T-helper 2 cell treated with Interferon-gamma antibody and Interleukin-4, amounts not matched to agents 5 μg/mL and 100 μg/mL, for 36 hours (primary cell): ENCODE measurements around the gene HLCS.
A peak's percentile ranks its signal among the peaks of the same experiment; 100 is the strongest.

Experiments used
- DNase-seq: peaks from one replicate; pipeline ENCODE4 v3.0.0; 2021; ENCODE audit warnings: low spot score
- H3K27ac Mint-ChIP-seq: one replicate; pipeline ENCODE4 v1.8.0; 2021; ENCODE audit warnings: mild to moderate bottlenecking, mixed read lengths
- H3K27me3 Mint-ChIP-seq: one replicate; pipeline ENCODE4 v1.8.0; 2021; ENCODE audit warnings: low read depth, mixed read lengths
- H3K36me3 Mint-ChIP-seq: one replicate; pipeline ENCODE4 v1.8.0; 2021; ENCODE audit warnings: low read depth, mixed read lengths
- H3K4me1 Mint-ChIP-seq: one replicate; pipeline ENCODE4 v1.8.0; 2021; ENCODE audit warnings: low read depth, mixed read lengths
- H3K4me3 Mint-ChIP-seq: one replicate; pipeline ENCODE4 v1.8.0; 2022; ENCODE audit warnings: mild to moderate bottlenecking, moderate library complexity, mixed read lengths
- H3K9me3 Mint-ChIP-seq: one replicate; pipeline ENCODE4 v1.8.0; 2021; ENCODE audit warnings: mixed read lengths

The HLCS gene

GRCh38 chr21:36881228-36881627 lies 85.2 kb downstream of the HLCS start:
- Mint-ChIP-seq H3K36me3 (peaks cover 11% of the 10 kb centered on the region), H3K9me3 (peaks cover 23% of the 10 kb centered on the region), H3K4me3 (no peak overlapping the region), H3K27me3 (no peaks in the 10 kb centered on the region), H3K27ac (no peak overlapping the region), H3K4me1 (no peaks in the 10 kb centered on the region)
- no peak for DNase-seq

DNA sequence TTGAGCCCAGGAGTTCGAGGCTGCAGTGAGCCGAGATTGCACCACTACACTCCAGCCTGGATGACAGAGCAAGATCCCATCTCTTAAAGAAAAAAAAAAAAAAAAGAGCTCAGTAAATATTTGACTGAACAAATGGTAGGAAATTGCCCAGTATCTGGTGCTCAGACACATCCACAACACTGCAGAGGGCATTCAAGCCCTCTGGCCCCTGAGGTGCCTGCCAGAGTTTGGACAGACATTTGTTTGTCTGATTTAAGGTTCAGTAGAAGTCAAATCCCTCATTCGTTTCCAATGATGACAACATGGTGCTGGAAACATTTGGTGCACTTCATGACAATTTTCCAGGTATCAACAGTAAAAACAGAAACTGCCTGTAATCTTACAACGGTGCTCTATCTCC lies 86.6 kb downstream of the HLCS start:
- no peaks in the 10 kb centered on the region for H3K27me3 Mint-ChIP-seq
- H3K27ac Mint-ChIP-seq = no peak overlapping the region

DNA sequence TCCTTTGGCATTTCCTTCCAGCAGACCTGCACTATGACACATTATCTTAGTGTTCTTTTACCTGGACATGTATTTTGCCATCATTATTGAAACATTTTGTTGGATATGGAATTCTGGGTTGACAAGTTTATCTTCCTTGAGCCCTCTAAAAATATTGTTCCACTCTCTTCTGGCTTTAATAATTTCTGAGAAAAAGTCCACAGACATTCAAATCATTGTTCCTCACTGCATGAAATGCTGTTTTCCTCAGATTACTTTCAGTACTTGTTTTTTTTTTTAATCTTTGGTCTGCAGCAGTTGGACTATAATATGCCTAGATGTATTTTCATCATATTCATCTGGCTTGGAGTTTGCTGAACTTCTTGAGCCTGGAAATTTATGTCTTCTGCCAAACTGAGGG lies 88.7 kb downstream of the HLCS start:
- Mint-ChIP-seq H3K9me3 (peaks cover 8% of the 10 kb centered on the region), H3K36me3 (peaks cover 1% of the 10 kb centered on the region), H3K4me3 (no peak overlapping the region), H3K4me1 (no peaks in the 10 kb centered on the region), H3K27ac (no peak overlapping the region), H3K27me3 (no peaks in the 10 kb centered on the region)
- no peak for DNase-seq

More for the DNA sequence above, 86.6 kb downstream of the HLCS start:
- Mint-ChIP-seq H3K9me3 (peaks cover 23% of the 10 kb centered on the region), H3K36me3 (peaks cover 5% of the 10 kb centered on the region), H3K4me3 (no peak overlapping the region), H3K4me1 (no peaks in the 10 kb centered on the region)
- DNase-seq = no peak

DNA sequence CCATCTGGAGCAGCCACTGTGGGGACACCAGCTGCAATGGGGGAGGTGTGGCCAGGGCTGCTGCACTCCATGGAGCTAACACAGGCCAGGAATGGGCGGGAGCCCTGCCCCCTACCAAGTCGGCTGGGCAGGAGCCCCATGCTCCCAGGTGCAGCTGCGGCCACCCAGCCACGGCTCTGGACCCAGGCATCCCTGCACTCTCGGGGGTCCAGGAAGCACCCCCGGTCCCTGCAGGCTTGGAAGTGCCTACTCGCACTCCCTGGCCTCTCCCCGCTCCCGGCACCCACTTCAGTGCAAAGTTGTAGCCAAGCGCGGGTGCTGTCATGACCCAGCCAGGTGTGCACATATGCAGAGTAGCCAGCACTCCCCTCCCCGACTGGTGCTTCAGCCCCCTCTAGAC lies 91.8 kb downstream of the HLCS start:
- H3K4me3 Mint-ChIP-seq = no peak overlapping the region
- H3K4me1 Mint-ChIP-seq = no peaks in the 10 kb centered on the region
- H3K27me3 Mint-ChIP-seq = no peaks in the 10 kb centered on the region
- H3K36me3 Mint-ChIP-seq = no peaks in the 10 kb centered on the region
- no peak overlapping the region for H3K27ac Mint-ChIP-seq
- H3K9me3 Mint-ChIP-seq = peaks cover 6% of the 10 kb centered on the region
- no peak for DNase-seq

GRCh38 chr21:36873513-36873912 lies 93.0 kb downstream of the HLCS start:
- H3K27me3 Mint-ChIP-seq = no peaks in the 10 kb centered on the region
- no peak for DNase-seq
- no peaks in the 10 kb centered on the region for H3K4me1 Mint-ChIP-seq
- H3K36me3 Mint-ChIP-seq = no peaks in the 10 kb centered on the region
- no peak overlapping the region for H3K4me3 Mint-ChIP-seq
- H3K27ac Mint-ChIP-seq = no peak overlapping the region
- peaks cover 6% of the 10 kb centered on the region for H3K9me3 Mint-ChIP-seq

- no peak overlapping the region for H3K4me3 Mint-ChIP-seq
- DNase-seq = no peak
- H3K27me3 Mint-ChIP-seq = no peaks in the 10 kb centered on the region
- H3K9me3 Mint-ChIP-seq = no peaks in the 10 kb centered on the region
- H3K4me1 Mint-ChIP-seq = peaks cover 7% of the 10 kb centered on the region
- H3K36me3 Mint-ChIP-seq = no peaks in the 10 kb centered on the region
- H3K27ac Mint-ChIP-seq = no peak overlapping the region
Observed at GRCh38 chr21:36867291-36867905, 99.1 kb downstream of the HLCS start.

DNA sequence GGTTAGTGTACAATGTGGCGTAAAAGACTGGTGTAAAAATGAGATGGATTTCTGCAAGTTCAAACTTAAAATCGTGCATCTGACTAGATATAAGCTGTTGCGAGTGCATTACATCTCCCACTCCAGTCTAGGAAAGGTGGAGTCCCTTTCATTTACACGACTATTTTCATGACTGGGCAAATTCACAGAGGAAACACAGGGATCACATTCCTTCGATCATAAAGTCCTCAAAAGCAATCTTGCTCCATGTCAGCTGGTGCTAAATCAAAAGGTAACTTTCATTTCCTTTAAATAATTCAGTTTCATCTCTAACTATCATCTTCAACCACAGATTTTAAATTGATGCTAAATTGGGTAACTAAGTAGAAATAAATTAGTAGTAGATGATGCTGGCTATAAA lies 100.0 kb downstream of the HLCS start:
- Mint-ChIP-seq H3K27ac (no peak overlapping the region), H3K4me3 (no peak overlapping the region), H3K27me3 (no peaks in the 10 kb centered on the region), H3K9me3 (no peaks in the 10 kb centered on the region), H3K36me3 (no peaks in the 10 kb centered on the region), H3K4me1 (peaks cover 12% of the 10 kb centered on the region)
- DNase-seq = no peak

DNA sequence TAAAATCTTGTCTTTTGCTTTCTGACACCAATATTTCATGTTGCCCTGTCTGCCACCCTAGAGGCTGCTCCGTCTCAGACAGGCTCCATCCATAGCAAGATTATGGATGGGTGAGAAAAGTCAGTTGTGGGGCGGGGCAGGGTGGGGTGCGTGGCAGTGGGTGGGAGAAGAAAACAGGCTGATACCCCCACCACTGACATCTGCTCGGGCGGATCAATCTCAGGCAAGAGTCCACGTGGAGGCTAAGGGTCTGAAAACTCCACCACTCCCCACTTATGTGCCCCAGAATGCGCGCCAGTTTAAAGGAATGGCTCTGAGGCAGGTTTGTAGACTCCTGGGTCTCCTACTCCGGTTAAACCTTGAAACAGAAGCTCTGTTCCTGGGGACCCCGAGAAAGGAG lies 101.5 kb downstream of the HLCS start:
- no peaks in the 10 kb centered on the region for H3K9me3 Mint-ChIP-seq
- no peaks in the 10 kb centered on the region for H3K36me3 Mint-ChIP-seq
- H3K4me3 Mint-ChIP-seq = no peak overlapping the region
- no peak overlapping the region for H3K27ac Mint-ChIP-seq
- H3K27me3 Mint-ChIP-seq = no peaks in the 10 kb centered on the region
- peaks cover 17% of the 10 kb centered on the region for H3K4me1 Mint-ChIP-seq
- DNase-seq = no peak

DNA sequence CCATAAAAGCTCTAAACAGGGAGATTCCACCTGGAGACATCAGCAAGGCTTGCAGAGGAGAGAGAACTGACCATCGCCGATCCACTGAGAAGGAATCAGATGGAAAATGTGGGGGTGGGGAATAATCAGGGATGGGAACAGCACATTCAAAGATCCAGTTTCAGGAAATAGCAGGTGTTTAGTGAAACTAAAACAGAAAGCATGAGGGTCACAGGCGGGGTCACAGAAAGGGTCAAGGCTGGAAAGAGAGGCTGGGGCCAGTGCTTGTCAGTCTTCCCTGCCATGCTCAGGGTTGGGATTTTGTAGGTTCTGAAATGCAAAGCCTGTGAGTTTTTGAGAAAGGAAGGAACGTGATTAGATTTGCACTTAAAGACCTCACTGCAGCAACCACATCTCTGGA lies 103.2 kb downstream of the HLCS start:
- Mint-ChIP-seq H3K36me3 (no peaks in the 10 kb centered on the region), H3K4me1 (peaks cover 25% of the 10 kb centered on the region), H3K27ac (no peak overlapping the region), H3K27me3 (no peaks in the 10 kb centered on the region), H3K4me3 (no peak overlapping the region), H3K9me3 (no peaks in the 10 kb centered on the region)
- no peak for DNase-seq

DNA sequence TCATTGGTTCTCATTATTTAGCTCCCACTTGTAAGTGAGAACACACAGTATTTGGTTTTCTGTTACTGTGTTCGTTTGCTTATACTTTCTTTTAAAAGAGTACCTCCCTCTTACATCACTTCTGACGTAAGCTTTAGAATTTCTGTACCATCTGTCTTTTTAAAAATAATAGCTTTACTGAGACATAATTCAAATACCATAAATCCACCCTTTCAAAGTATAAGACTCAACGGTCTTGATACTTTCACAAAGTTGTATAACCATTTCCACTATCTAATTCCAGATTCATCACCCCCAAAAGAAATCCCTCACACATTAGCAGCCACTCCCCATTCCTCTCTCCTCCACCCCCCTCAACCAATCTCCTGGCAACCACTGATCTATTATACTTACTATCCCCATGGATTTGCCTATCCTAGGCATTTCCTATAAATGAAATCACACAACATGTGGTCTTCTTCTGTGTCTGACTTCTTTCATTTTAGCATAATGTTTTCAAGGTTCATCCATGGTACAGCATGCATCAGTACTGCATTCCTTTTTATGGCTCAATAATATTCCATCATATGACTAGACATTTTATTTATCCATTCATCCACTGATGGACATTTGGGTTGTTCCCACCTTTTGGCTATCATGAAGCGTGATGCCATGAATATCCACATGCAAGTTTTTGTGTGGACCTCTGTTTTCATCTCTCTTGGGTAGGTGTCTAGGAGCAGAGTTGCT lies 104.7 kb downstream of the HLCS start:
- no peak overlapping the region for H3K4me3 Mint-ChIP-seq

GRCh38 chr21:36860736-36861594 lies 105.5 kb downstream of the HLCS start:
- peaks cover 25% of the 10 kb centered on the region for H3K4me1 Mint-ChIP-seq
- H3K27me3 Mint-ChIP-seq = no peaks in the 10 kb centered on the region
- DNase-seq = no peak
- H3K27ac Mint-ChIP-seq = no peak overlapping the region
- no peak overlapping the region for H3K4me3 Mint-ChIP-seq
- H3K36me3 Mint-ChIP-seq = no peaks in the 10 kb centered on the region
- H3K9me3 Mint-ChIP-seq = no peaks in the 10 kb centered on the region

More for the DNA sequence above, 104.7 kb downstream of the HLCS start:
- no peak for DNase-seq
- H3K4me1 Mint-ChIP-seq = peaks cover 25% of the 10 kb centered on the region
- peak overlapping the region; percentile 60 for H3K27ac Mint-ChIP-seq
- no peaks in the 10 kb centered on the region for H3K36me3 Mint-ChIP-seq
- H3K9me3 Mint-ChIP-seq = no peaks in the 10 kb centered on the region
- no peaks in the 10 kb centered on the region for H3K27me3 Mint-ChIP-seq

DNA sequence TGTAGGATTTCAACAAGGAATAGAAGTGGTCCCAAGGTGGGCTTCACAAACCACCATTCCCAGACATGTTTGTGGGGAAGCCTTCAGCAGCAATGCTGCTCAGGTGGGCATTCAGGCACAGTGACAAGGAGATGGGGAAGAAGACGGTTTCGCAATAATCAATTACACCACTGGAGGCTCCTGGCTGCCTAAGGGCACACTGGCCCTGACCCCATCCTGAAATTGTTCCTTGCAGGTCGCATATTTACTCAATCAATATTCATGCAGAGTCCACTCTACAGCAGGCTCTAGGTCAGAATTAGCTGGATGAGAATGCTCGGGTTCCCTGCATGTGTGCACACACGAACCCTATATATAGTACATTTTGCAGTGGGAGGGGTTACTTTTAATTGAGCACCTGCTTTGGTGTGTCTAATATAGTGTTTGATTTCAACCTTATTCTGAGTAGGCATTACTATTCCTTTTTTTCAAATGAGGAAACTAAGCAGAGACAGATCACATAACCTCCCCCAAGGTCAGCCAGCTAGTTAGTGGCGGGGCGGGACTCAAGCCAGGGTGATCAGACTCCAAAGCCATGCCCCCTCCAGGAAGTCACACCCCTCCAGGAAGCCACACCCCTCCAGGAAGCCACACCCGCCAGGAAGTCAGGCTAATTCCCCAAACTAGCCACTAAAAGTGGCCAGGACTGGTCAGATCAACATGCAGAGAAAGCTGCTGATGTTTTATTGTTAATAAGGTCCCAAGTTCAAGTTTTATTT lies 106.5 kb downstream of the HLCS start:
- peak overlapping the region; percentile 37 for H3K4me3 Mint-ChIP-seq
- peaks cover 25% of the 10 kb centered on the region for H3K4me1 Mint-ChIP-seq
- H3K27ac Mint-ChIP-seq = peak overlapping the region; percentile 55

GRCh38 chr21:36858320-36858957 lies 108.0 kb downstream of the HLCS start:
- Mint-ChIP-seq H3K4me1 (peaks cover 25% of the 10 kb centered on the region), H3K36me3 (no peaks in the 10 kb centered on the region), H3K27me3 (no peaks in the 10 kb centered on the region), H3K4me3 (no peak overlapping the region), H3K27ac (no peak overlapping the region), H3K9me3 (no peaks in the 10 kb centered on the region)
- no peak for DNase-seq

More for the DNA sequence above, 106.5 kb downstream of the HLCS start:
- Mint-ChIP-seq H3K9me3 (no peaks in the 10 kb centered on the region), H3K27me3 (no peaks in the 10 kb centered on the region), H3K36me3 (no peaks in the 10 kb centered on the region)
- peak; percentile 17 for DNase-seq
